ENCODE data around the gene PHKG2. TPM values are rescaled to one million over a fixed set of nuclear protein-coding genes. Genes with fewer than 3 reads are reported as not detected.
"Not testable (repeated sequence)": the region's sequence is repeated elsewhere in the genome, so short reads cannot be mapped to it uniquely, and the experiment has no call there.

Gene PHKG2, protein sequence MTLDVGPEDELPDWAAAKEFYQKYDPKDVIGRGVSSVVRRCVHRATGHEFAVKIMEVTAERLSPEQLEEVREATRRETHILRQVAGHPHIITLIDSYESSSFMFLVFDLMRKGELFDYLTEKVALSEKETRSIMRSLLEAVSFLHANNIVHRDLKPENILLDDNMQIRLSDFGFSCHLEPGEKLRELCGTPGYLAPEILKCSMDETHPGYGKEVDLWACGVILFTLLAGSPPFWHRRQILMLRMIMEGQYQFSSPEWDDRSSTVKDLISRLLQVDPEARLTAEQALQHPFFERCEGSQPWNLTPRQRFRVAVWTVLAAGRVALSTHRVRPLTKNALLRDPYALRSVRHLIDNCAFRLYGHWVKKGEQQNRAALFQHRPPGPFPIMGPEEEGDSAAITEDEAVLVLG
- total RNA-seq (2014; rRNA removed; shearing (Covaris generic); ENCODE audit: low replicate concordance) = 18.3 and 25.2 TPM in 2 replicates

- peaks cover 47% of the 10 kb centered on the region for H3K36me3 ChIP-seq
- DNase-seq = peak; percentile 100
- H3K9me3 ChIP-seq = no peaks in the 10 kb centered on the region
- no peaks in the 10 kb centered on the region for H3K27me3 ChIP-seq
- peak within 1 kb of the TSS; percentile 80 for H3K4me3 ChIP-seq
Observed at GRCh38 chr16:30747799-30748633, at the start of gene PHKG2. Gene PHKG2, plus strand, starts transcription at chr16:30748425. Its CDS starts 396 bp downstream, at chr16:30748821.

DNA sequence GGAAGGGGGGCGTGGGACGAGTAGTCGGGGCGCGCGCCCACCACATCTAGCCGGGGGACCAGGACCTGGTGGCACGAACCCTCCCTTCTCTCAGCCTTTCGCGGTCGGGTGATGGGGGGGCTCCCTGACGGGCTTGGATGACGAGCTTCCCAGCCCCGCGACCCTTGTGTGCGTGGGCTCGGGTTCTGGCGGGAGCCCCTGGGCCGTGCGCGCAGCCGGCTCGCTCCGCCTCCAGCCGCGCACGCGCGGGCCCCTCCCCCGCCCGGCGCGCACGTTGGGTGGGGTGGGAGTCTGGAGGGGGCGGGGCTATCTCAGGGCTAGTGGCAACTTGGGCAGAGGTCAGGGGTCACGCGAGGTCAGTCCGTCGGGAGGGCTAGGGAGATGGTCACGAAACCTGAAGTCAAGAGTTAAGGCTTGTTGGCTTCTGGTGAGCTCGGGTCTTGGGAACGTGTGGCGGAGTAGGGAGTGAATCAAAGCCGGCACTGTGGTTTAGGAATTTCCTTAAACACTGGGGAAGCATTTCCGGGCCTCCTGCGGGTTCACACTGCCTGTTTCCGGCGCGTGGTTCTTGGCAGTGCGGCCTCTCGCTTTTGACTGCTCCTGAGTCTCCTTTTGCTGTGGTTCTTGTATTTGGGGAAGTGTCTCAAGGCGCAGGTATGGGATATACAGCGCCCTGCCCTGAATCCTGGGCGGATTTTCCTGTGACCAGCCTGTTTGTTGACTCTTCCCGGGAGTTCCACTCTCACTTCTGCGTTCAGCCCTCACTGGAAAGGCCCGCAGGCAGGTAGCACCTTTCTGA is 49.2 kb upstream of the PHKG2 start, which contains the start of gene SRCAP:
SRCAP (plus strand) TSS at position 356 of the 799 bp plus-strand sequence. CDS start 1,654 bp downstream, outside the sequence.
- DNase-seq = peak; percentile 90
- peak within 1 kb of the TSS; percentile 98 for H3K4me3 ChIP-seq
- no peaks in the 10 kb centered on the region for H3K27me3 ChIP-seq
- peaks cover 53% of the 10 kb centered on the region for H3K36me3 ChIP-seq
- H3K9me3 ChIP-seq = no peaks in the 10 kb centered on the region

- Histone ChIP-seq H3K9me3 (no peaks in the 10 kb centered on the region), H3K4me3 (peak overlapping the region; percentile 98), H3K36me3 (peaks cover 60% of the 10 kb centered on the region), H3K27me3 (no peaks in the 10 kb centered on the region)
- DNase-seq = no peak
Observed at GRCh38 chr16:30699615-30700099, 48.6 kb upstream of the PHKG2 start.

- Histone ChIP-seq H3K4me3 (no peak overlapping the region), H3K36me3 (peaks cover 68% of the 10 kb centered on the region), H3K9me3 (no peaks in the 10 kb centered on the region), H3K27me3 (no peaks in the 10 kb centered on the region)
- peak; percentile 24 for DNase-seq
Observed at GRCh38 chr16:30700491-30700890, 47.7 kb upstream of the PHKG2 start.

- DNase-seq = no peak
- H3K27me3 ChIP-seq = no peaks in the 10 kb centered on the region
- H3K4me3 ChIP-seq = no peak overlapping the region
- peaks cover 73% of the 10 kb centered on the region for H3K36me3 ChIP-seq
- no peaks in the 10 kb centered on the region for H3K9me3 ChIP-seq
Observed at GRCh38 chr16:30700971-30701370, 47.3 kb upstream of the PHKG2 start.

- H3K4me3 ChIP-seq, H3K27me3 ChIP-seq, DNase-seq, H3K9me3 ChIP-seq: not testable (repeated sequence)
- H3K36me3 ChIP-seq = peaks cover 93% of the 10 kb centered on the region
Observed at GRCh38 chr16:30703071-30703470, 45.2 kb upstream of the PHKG2 start.

DNA sequence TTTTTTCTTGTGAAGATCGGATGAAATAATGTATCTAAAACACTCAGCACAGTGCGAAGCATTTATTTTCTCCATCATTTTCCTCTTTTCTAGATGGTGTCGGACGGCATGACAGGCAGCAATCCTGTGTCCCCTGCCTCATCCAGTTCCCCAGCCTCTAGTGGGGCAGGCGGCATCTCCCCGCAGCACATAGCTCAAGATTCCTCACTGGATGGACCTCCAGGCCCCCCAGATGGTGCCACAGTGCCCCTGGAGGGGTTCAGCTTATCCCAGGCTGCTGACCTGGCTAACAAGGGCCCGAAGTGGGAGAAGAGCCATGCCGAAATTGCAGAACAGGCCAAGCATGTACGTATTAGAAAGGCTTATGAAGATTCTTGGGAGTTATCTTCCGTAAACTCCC is 44.3 kb upstream of the PHKG2 start:
- DNase-seq = no peak
- peaks cover 98% of the 10 kb centered on the region for H3K36me3 ChIP-seq

GRCh38 chr16:30706046-30706445 is 42.2 kb upstream of the PHKG2 start:
- Histone ChIP-seq H3K27me3 (no peaks in the 10 kb centered on the region), H3K9me3 (no peaks in the 10 kb centered on the region), H3K4me3 (no peak overlapping the region), H3K36me3 (peaks cover 98% of the 10 kb centered on the region)
- no peak for DNase-seq

More for the DNA sequence above, 44.3 kb upstream of the PHKG2 start:
- Histone ChIP-seq H3K4me3 (no peak overlapping the region), H3K9me3 (no peaks in the 10 kb centered on the region), H3K27me3 (no peaks in the 10 kb centered on the region)

- H3K4me3 ChIP-seq = no peak overlapping the region
- DNase-seq = no peak
- no peaks in the 10 kb centered on the region for H3K27me3 ChIP-seq
- peaks cover 98% of the 10 kb centered on the region for H3K36me3 ChIP-seq
- H3K9me3 ChIP-seq = no peaks in the 10 kb centered on the region
Observed at GRCh38 chr16:30710971-30711370, 37.3 kb upstream of the PHKG2 start.

DNA sequence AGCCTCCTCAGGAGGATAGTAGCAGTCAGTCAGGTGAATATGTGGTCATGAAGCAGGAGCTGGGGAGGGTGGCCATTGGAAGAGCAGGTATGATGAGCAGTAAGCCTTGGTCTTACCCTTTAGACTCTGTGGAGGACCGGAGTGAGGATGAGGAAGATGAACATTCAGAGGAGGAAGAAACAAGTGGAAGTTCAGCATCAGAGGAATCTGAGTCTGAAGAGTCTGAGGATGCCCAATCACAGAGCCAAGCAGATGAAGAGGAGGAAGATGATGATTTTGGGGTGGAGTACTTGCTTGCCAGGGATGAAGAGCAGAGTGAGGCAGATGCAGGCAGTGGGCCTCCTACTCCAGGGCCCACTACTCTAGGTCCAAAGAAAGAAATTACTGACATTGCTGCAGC is 36.5 kb upstream of the PHKG2 start:
- H3K4me3 ChIP-seq = no peak overlapping the region
- H3K27me3 ChIP-seq = no peaks in the 10 kb centered on the region
- H3K9me3 ChIP-seq = no peaks in the 10 kb centered on the region
- peaks cover 98% of the 10 kb centered on the region for H3K36me3 ChIP-seq
- no peak for DNase-seq

- H3K9me3 ChIP-seq = no peaks in the 10 kb centered on the region
- H3K36me3 ChIP-seq = peaks cover 94% of the 10 kb centered on the region
- H3K27me3 ChIP-seq = no peaks in the 10 kb centered on the region
- H3K4me3 ChIP-seq = no peak overlapping the region
- no peak for DNase-seq
Observed at GRCh38 chr16:30715750-30716445, 32.3 kb upstream of the PHKG2 start.

DNA sequence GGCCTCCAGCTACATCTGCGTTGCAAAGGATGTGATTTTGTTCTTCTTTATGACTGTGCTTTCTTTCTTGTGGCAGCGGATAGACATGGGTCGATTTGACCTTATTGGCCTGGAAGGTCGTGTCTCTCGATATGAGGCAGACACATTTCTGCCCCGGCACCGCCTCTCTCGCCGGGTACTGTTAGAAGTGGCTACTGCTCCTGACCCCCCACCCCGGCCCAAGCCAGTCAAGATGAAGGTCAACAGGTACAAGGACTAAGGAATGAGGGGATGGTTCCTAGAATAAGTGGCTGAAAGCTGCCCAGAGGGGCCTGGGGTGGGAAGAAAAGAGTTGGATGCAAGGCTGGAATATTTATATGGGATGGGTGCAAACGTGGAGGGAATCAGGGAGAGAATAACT is 28.1 kb upstream of the PHKG2 start:
- H3K27me3 ChIP-seq = no peaks in the 10 kb centered on the region
- no peak for DNase-seq
- H3K4me3 ChIP-seq = no peak overlapping the region
- H3K9me3 ChIP-seq = no peaks in the 10 kb centered on the region
- H3K36me3 ChIP-seq = peaks cover 95% of the 10 kb centered on the region

GRCh38 chr16:30720694-30721093 is 27.5 kb upstream of the PHKG2 start:
- DNase-seq = no peak
- peaks cover 95% of the 10 kb centered on the region for H3K36me3 ChIP-seq
- no peak overlapping the region for H3K4me3 ChIP-seq
- no peaks in the 10 kb centered on the region for H3K9me3 ChIP-seq
- no peaks in the 10 kb centered on the region for H3K27me3 ChIP-seq

- H3K4me3 ChIP-seq = no peak overlapping the region
- H3K36me3 ChIP-seq = peaks cover 95% of the 10 kb centered on the region
- DNase-seq = no peak
- no peaks in the 10 kb centered on the region for H3K9me3 ChIP-seq
- H3K27me3 ChIP-seq = no peaks in the 10 kb centered on the region
Observed at GRCh38 chr16:30721167-30721566, 27.1 kb upstream of the PHKG2 start.

- DNase-seq = no peak
- Histone ChIP-seq H3K4me3 (no peak overlapping the region), H3K9me3 (no peaks in the 10 kb centered on the region), H3K27me3 (no peaks in the 10 kb centered on the region), H3K36me3 (peaks cover 95% of the 10 kb centered on the region)
Observed at GRCh38 chr16:30721606-30722005, 26.6 kb upstream of the PHKG2 start.

- Histone ChIP-seq H3K36me3 (peaks cover 96% of the 10 kb centered on the region), H3K27me3 (no peaks in the 10 kb centered on the region), H3K9me3 (no peaks in the 10 kb centered on the region), H3K4me3 (no peak overlapping the region)
- no peak for DNase-seq
Observed at GRCh38 chr16:30722443-30722842, 25.8 kb upstream of the PHKG2 start.

Measured in MG63 (cell line).